OCI-LY1 (cell line): ENCODE data around the gene CAPS.

Experiments used
- CTCF ChIP-seq: fragments of 200-600 bp; sonication (generic), shearing (Covaris generic); IDR thresholded peaks from 2 replicates; pipeline ENCODE4 v1.5.1; 2017; ENCODE audit warnings: mild to moderate bottlenecking, antibody characterized with exemption, low read length, moderate library complexity, mixed read lengths
- EZH2 ChIP-seq: fragments of 200-600 bp; sonication (generic), shearing (Covaris generic); IDR thresholded peaks from 2 replicates; pipeline ENCODE4 v1.8.0; 2017; ENCODE audit warnings: borderline replicate concordance, mixed run types, mild to moderate bottlenecking, antibody characterized with exemption, low read length, moderate library complexity, mixed read lengths

DNA sequence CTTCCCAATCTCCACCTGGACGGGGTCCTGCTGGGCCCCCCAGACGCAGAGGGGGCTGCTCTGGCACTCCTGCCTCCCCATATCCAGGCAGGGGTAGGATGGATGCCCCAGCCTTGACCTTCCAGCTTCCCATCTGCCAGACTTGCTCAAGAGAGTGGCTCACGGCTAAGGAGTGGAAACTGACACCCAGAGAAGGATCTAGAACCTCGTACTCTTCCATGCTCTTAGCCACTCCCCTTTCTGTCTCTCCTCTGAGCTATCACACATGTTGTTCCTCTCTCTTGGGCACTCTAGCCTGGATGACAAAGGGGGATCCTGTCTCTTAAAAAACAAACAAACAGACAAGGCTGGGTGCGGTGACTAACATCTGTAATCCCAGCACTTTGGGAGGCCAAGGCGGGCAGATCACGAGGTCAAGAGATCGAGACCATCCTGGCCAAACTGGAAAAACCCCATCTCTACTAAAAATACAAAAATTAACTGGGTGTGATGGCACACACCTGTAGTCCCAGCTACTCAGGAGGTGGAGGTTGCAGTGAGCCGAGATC lies 31.6 kb upstream of the CAPS start:
- TF ChIP-seq EZH2 (no peak), CTCF (no peak)
